Activated CD8-positive, alpha-beta T cell treated with anti-CD3 and anti-CD28 coated beads for 36 hours (primary cell): ENCODE data around the gene MTX3. TPM values are rescaled to one million over a fixed set of nuclear protein-coding genes. Genes with fewer than 3 reads are reported as not detected.

Experiments used
- ATAC-seq: fragments of 200-7000 bp; cut with Tn5 transposase; one replicate; pipeline ENCODE4 v1.10.0; 2021; ENCODE audit warnings: mild to moderate bottlenecking, moderate library complexity
- CTCF ChIA-PET: fragments of 350-600 bp; sonication (Branson Sonifier 250); formaldehyde crosslinking; loops from one replicate; lab custom pipeline; 2021; ENCODE audit warnings: antibody characterized with exemption; lab: Charles Lee
- POLR2A ChIA-PET: fragments of 350-600 bp; sonication (Branson Sonifier 250); formaldehyde crosslinking; loops from one replicate; lab custom pipeline; 2021; ENCODE audit warnings: antibody characterized with exemption; lab: Charles Lee
- DNase-seq: peaks from one replicate; pipeline ENCODE4 v3.0.0-alpha.2; 2020
- H3K27ac Mint-ChIP-seq: one replicate; pipeline ENCODE4 v1.8.0; 2021; ENCODE audit warnings: mild to moderate bottlenecking, mixed read lengths
- H3K27me3 Mint-ChIP-seq: one replicate; pipeline ENCODE4 v1.8.0; 2021; ENCODE audit warnings: mixed read lengths
- H3K36me3 Mint-ChIP-seq: one replicate; pipeline ENCODE4 v1.8.0; 2021; ENCODE audit warnings: low read depth, mixed read lengths
- H3K4me1 Mint-ChIP-seq: one replicate; pipeline ENCODE4 v1.8.0; 2021; ENCODE audit warnings: low read depth, mixed read lengths
- H3K4me3 Mint-ChIP-seq: one replicate; pipeline ENCODE4 v1.8.0; 2021; ENCODE audit warnings: mild to moderate bottlenecking, moderate library complexity, mixed read lengths
- H3K9me3 Mint-ChIP-seq: one replicate; pipeline ENCODE4 v1.8.0; 2021; ENCODE audit warnings: mixed read lengths
- intact Hi-C: fragments of 100-400 bp; cut with micrococcal nuclease; formaldehyde crosslinking; loops from one replicate; pipeline ENCODE4 v1.10.0; 2022
- total RNA-seq, 2 experiments: library from RNA; stranded (reverse); gene quantifications; one replicate each; pipeline ENCODE4 v1.2.3, GENCODE V29; 2021
- TF ChIP-seq, protein P1 (sequence below): fragments of 200-600 bp; IDR thresholded peaks from one replicate; pipeline ENCODE4 v1.8.0; 2022; ENCODE audit warnings: antibody characterized with exemption, mild to moderate bottlenecking

Gene MTX3
- total RNA-seq, 2 experiments from 2014 or later: 18.1 to 18.5 TPM

DNA sequence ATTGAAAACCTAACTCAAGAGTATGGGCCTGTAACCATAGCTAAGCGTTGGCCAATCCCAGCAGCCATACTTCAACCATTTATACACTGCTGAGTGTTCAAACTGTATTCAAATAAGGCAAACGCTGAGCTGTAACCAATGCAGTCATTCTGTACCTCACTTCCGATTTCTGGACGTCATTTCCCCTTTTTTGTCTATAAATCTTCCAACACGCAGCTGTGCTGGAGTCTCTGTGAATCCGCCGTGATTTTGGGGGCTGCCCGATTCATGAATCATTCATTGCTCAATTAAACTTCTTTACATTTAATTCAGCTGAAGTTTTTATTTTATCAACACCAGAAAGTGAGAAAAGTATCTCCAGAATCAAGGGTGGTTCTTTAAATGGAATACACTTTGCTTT is 31.7 kb downstream of the MTX3 start:
- CTCF ChIA-PET: interaction anchor here (0.9 to 2.2 kb wide), 2 partner anchors 124 to 348 kb away, joined by 4 to 13 read pairs; no protein-coding TSS in a partner anchor
- peaks cover 18% of the 10 kb centered on the region for H3K4me1 Mint-ChIP-seq
- DNase-seq (no peak), ATAC-seq (no peak)
- no peaks in the 10 kb centered on the region for H3K9me3 Mint-ChIP-seq
- POLR2A ChIA-PET: interaction anchor here (0.8 kb wide), 1 partner anchor 10 kb away, joined by 3 read pairs; no protein-coding TSS in a partner anchor
- TF ChIP-seq, protein P1, sequence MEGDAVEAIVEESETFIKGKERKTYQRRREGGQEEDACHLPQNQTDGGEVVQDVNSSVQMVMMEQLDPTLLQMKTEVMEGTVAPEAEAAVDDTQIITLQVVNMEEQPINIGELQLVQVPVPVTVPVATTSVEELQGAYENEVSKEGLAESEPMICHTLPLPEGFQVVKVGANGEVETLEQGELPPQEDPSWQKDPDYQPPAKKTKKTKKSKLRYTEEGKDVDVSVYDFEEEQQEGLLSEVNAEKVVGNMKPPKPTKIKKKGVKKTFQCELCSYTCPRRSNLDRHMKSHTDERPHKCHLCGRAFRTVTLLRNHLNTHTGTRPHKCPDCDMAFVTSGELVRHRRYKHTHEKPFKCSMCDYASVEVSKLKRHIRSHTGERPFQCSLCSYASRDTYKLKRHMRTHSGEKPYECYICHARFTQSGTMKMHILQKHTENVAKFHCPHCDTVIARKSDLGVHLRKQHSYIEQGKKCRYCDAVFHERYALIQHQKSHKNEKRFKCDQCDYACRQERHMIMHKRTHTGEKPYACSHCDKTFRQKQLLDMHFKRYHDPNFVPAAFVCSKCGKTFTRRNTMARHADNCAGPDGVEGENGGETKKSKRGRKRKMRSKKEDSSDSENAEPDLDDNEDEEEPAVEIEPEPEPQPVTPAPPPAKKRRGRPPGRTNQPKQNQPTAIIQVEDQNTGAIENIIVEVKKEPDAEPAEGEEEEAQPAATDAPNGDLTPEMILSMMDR: no peak
- no peaks in the 10 kb centered on the region for H3K36me3 Mint-ChIP-seq
- no peak overlapping the region for H3K4me3 Mint-ChIP-seq
- H3K27ac Mint-ChIP-seq: no peak overlapping the region
- no peaks in the 10 kb centered on the region for H3K27me3 Mint-ChIP-seq
- intact Hi-C loops: no loop called here

DNA sequence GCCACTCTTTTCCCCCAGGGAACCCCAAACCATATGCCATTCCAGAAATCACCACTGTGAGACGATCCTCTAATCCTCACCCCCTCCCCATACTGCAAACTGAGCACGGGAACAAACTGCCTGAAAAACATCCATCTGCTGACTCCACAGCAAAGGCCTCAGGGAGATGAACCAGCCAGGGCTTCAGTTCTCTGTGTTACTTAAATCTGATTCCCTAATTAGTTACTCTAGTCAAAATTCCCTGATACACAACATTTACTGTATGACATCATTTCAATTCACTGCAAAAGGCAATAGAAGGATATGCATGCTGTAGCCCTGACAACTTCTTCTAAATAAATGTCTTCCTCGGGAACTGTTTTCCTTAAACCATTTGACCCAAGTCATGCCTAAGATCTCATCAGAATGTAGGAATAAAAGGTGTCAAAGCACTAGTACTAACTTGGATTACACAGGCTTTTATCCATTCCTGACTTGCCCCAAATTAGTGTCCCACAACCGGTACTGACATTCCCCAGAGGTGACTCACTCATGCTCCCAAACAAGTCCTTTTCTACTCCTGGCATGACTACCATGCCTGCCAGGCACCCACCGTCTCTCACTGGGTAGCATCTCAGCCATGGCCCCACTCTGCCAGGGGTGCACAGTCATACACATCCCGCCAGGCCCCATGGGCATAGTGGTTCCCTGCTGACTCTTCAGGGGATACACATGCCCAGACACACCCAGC is 35.0 kb downstream of the MTX3 start:
- H3K36me3 Mint-ChIP-seq: no peaks in the 10 kb centered on the region
- TF ChIP-seq, protein P1: no peak
- intact Hi-C loops: no loop called here
- ChIA-PET POLR2A (interaction anchor here (0.6 kb wide), 1 partner anchor 310 kb away, joined by 3 read pairs; no protein-coding TSS in a partner anchor), CTCF (interaction anchor here (1.2 kb wide), 1 partner anchor 78 kb away, joined by 4 read pairs; no protein-coding TSS in a partner anchor)
- H3K27ac Mint-ChIP-seq: no peak overlapping the region
- no peak for ATAC-seq
- H3K27me3 Mint-ChIP-seq: no peaks in the 10 kb centered on the region
- H3K4me1 Mint-ChIP-seq: no peaks in the 10 kb centered on the region
- no peak for DNase-seq
- no peaks in the 10 kb centered on the region for H3K9me3 Mint-ChIP-seq
- no peak overlapping the region for H3K4me3 Mint-ChIP-seq

DNA sequence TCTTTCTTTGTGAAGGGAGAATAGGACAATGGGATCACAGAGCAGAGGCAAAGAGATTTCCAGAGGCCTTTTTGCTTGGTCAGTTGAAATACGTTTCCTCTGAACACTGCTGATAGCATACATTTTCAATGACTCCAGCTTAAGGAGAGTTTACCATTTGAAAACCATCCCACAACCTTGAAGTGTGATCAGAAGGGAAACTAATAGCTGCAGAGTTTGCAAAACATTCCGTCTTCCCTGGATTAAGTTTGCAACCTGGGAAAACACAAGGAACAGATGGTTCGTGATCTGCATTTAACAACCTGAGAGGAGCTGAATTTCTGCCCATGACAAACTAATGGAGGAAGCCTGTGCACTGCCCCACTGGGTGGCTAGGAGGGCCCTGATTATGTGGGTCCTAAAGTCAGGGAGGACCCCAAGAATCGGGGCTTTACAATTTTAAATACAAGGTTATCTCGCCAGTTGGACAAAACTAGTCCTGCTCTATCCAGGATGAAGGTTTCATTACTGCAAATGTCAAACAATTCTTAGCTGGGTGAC is 35.6 kb downstream of the MTX3 start:
- intact Hi-C loops: no loop called here
- Mint-ChIP-seq H3K9me3 (no peaks in the 10 kb centered on the region), H3K4me3 (no peak overlapping the region), H3K27ac (no peak overlapping the region), H3K36me3 (no peaks in the 10 kb centered on the region), H3K27me3 (no peaks in the 10 kb centered on the region), H3K4me1 (no peaks in the 10 kb centered on the region)
- TF ChIP-seq, protein P1: no peak
- POLR2A ChIA-PET: no interaction called here
- CTCF ChIA-PET: interaction anchor here (1.2 kb wide), 1 partner anchor 77 kb away, joined by 4 read pairs; no protein-coding TSS in a partner anchor
- ATAC-seq: no peak
- no peak for DNase-seq

DNA sequence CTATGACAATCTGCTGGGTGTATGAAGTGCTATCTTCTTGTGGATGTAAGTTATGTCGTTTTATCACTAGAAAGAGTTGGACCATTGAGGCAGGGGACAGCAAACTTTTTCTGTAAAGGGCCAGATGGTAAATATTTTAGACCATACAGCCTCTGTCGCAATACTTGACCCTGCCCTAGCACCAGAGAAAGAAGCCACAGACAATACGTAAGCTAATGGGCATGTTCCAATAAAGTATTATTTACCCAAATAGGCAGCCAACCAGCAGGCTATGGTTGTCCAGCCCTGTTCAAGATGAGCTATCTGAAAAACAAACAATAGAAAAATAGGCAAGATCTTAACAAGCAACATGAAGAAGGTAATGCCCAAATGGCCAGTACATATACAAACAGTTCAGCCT is 36.4 kb downstream of the MTX3 start:
- TF ChIP-seq, protein P1: no peak
- DNase-seq (no peak), ATAC-seq (no peak)
- H3K4me1 Mint-ChIP-seq: no peaks in the 10 kb centered on the region
- H3K4me3 Mint-ChIP-seq: no peak overlapping the region
- no peaks in the 10 kb centered on the region for H3K9me3 Mint-ChIP-seq
- POLR2A ChIA-PET: no interaction called here
- H3K36me3 Mint-ChIP-seq: no peaks in the 10 kb centered on the region
- H3K27me3 Mint-ChIP-seq: no peaks in the 10 kb centered on the region
- CTCF ChIA-PET: interaction anchor here (1.2 kb wide), 1 partner anchor 76 kb away, joined by 4 read pairs; no protein-coding TSS in a partner anchor
- intact Hi-C loops: no loop called here
- H3K27ac Mint-ChIP-seq: no peak overlapping the region

DNA sequence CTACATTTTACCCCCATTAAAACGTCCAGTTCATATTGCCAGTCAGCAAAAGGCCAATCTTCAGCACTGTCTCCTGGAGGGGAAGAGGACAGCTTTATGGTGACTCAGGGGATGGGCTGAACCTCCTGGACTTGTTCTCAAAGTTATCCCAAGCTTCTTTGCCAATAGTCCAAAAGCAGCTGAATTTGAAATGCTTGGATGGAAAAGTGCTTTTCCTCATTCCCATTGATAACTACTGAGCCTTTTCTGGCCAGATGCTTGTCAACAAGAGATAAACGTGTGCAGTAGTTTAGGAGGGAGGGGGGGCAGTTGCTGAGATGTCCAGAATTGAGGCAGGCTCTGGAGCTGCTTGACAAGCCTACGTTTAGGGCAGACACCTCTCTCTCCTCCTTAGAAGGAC is 43.5 kb downstream of the MTX3 start:
- Mint-ChIP-seq H3K27me3 (no peaks in the 10 kb centered on the region), H3K9me3 (no peaks in the 10 kb centered on the region), H3K36me3 (no peaks in the 10 kb centered on the region), H3K27ac (no peak overlapping the region), H3K4me1 (no peaks in the 10 kb centered on the region), H3K4me3 (no peak overlapping the region)
- ATAC-seq (no peak), DNase-seq (no peak)
- ChIA-PET CTCF (interaction anchor here (0.7 kb wide), 1 partner anchor 136 kb away, joined by 3 read pairs; no protein-coding TSS in a partner anchor), POLR2A (interaction anchor here (0.6 kb wide), 1 partner anchor 43 kb away, joined by 3 read pairs; no protein-coding TSS in a partner anchor)
- TF ChIP-seq, protein P1: no peak
- intact Hi-C loops: no loop called here
